ENCODE data around the gene HABP4.

GRCh38 chr9:96486386-96487028, 36.5 kb downstream of the HABP4 start:
- TF ChIP-seq CTCF (IDR thresholded peaks at IDR 0.05 in 2 of 3, conservative IDR thresholded peaks at IDR 0.05 in 1 of 3; ENCODE audit: borderline replicate concordance in 1 of 3, insufficient read depth in 1 of 3, low read depth in 2 of 3, low read length in 2 of 3), result no peak
- 0 out of 2 replicates have a peak, but pooled peaks have one; percentile 7 for TF ChIP-seq JUND (IDR thresholded peaks at IDR 0.05)
- no peak for TF ChIP-seq POLR2AphosphoS5 (IDR thresholded peaks at IDR 0.05; ENCODE audit: low read depth, low read length)
- no peak for TF ChIP-seq REST (IDR thresholded peaks at IDR 0.05; ENCODE audit: low read depth)
- TF ChIP-seq EZH2 (IDR thresholded peaks at IDR 0.05), result no peak
- TF ChIP-seq CBX3 (IDR thresholded peaks at IDR 0.05; ENCODE audit: low read depth), result no peak
- TF ChIP-seq RAD21 (IDR thresholded peaks at IDR 0.05; ENCODE audit: low read depth), result no peak
- TF ChIP-seq POLR2A (IDR thresholded peaks at IDR 0.05; ENCODE audit: borderline replicate concordance, extremely low read depth, insufficient read depth, insufficient read length), result no peak
- 0 out of 2 replicates have a peak, but pooled peaks have one; percentile 20 for TF ChIP-seq SP1 (IDR thresholded peaks at IDR 0.05; ENCODE audit: low read depth)
- no peak for TF ChIP-seq YY1 (IDR thresholded peaks at IDR 0.05; ENCODE audit: extremely low read depth, insufficient replicate concordance, low read depth, low read length)
- TF ChIP-seq EGR1 (IDR thresholded peaks at IDR 0.05; ENCODE audit: low read depth), result no peak
- TF ChIP-seq SRF (IDR thresholded peaks at IDR 0.05; ENCODE audit: low read depth), result no peak

All from HCT116 (cell line).